Measurements from ENCODE around the gene STAT5B.
A peak's percentile ranks its signal among the peaks of the same experiment; 100 is the strongest.

The STAT5B gene

GRCh38 chr17:42286411-42287221 is 10.4 kb upstream of the STAT5B start:
- peak overlapping the region; percentile 88 for H3K27ac ChIP-seq (ENCODE audit: insufficient read depth, low read length, poor library complexity, severe bottlenecking)
- H3K4me1 ChIP-seq (ENCODE audit: control insufficient read depth, insufficient read depth, low read length, poor library complexity, severe bottlenecking): peaks cover 30% of the 10 kb centered on the region
- DNase-seq: no peak
- no peaks in the 10 kb centered on the region for H3K27me3 ChIP-seq (replicated peaks; ENCODE audit: control insufficient read depth, insufficient read depth, low read length, poor library complexity, severe bottlenecking)
- H3K4me3 ChIP-seq (ENCODE audit: insufficient read depth, low read depth, low read length, poor library complexity, severe bottlenecking): peak overlapping the region; percentile 61
- peaks cover 3% of the 10 kb centered on the region for H3K36me3 ChIP-seq (ENCODE audit: control insufficient read depth, insufficient read depth, low read length)
- no peaks in the 10 kb centered on the region for H3K9me3 ChIP-seq (ENCODE audit: control insufficient read depth, low read length)

- Histone ChIP-seq H3K9me3 (ENCODE audit: control insufficient read depth, low read length) (no peaks in the 10 kb centered on the region), H3K36me3 (ENCODE audit: control insufficient read depth, insufficient read depth, low read length) (no peaks in the 10 kb centered on the region), H3K4me3 (ENCODE audit: insufficient read depth, low read depth, low read length, poor library complexity, severe bottlenecking) (no peak overlapping the region), H3K27ac (ENCODE audit: insufficient read depth, low read length, poor library complexity, severe bottlenecking) (no peak overlapping the region), H3K4me1 (ENCODE audit: control insufficient read depth, insufficient read depth, low read length, poor library complexity, severe bottlenecking) (peaks cover 30% of the 10 kb centered on the region), H3K27me3 (replicated peaks; ENCODE audit: control insufficient read depth, insufficient read depth, low read length, poor library complexity, severe bottlenecking) (no peaks in the 10 kb centered on the region)
- DNase-seq: no peak
Measured at GRCh38 chr17:42285346-42286050, 9.3 kb upstream of the STAT5B start.

- Histone ChIP-seq H3K9me3 (ENCODE audit: control insufficient read depth, low read length) (no peaks in the 10 kb centered on the region), H3K36me3 (ENCODE audit: control insufficient read depth, insufficient read depth, low read length) (no peaks in the 10 kb centered on the region), H3K27ac (ENCODE audit: insufficient read depth, low read length, poor library complexity, severe bottlenecking) (no peak overlapping the region), H3K4me1 (ENCODE audit: control insufficient read depth, insufficient read depth, low read length, poor library complexity, severe bottlenecking) (peaks cover 24% of the 10 kb centered on the region), H3K27me3 (replicated peaks; ENCODE audit: control insufficient read depth, insufficient read depth, low read length, poor library complexity, severe bottlenecking) (no peaks in the 10 kb centered on the region), H3K4me3 (ENCODE audit: insufficient read depth, low read depth, low read length, poor library complexity, severe bottlenecking) (no peak overlapping the region)
- no peak for DNase-seq
Measured at GRCh38 chr17:42284566-42284965, 8.4 kb upstream of the STAT5B start.

- no peak for DNase-seq
- H3K27ac ChIP-seq (ENCODE audit: insufficient read depth, low read length, poor library complexity, severe bottlenecking): no peak overlapping the region
Measured at GRCh38 chr17:42284024-42284369, 7.8 kb upstream of the STAT5B start.

GRCh38 chr17:42283241-42284023 is 7.2 kb upstream of the STAT5B start:
- DNase-seq: no peak
- Histone ChIP-seq H3K27me3 (replicated peaks; ENCODE audit: control insufficient read depth, insufficient read depth, low read length, poor library complexity, severe bottlenecking) (no peaks in the 10 kb centered on the region), H3K36me3 (ENCODE audit: control insufficient read depth, insufficient read depth, low read length) (no peaks in the 10 kb centered on the region), H3K4me3 (ENCODE audit: insufficient read depth, low read depth, low read length, poor library complexity, severe bottlenecking) (no peak overlapping the region), H3K9me3 (ENCODE audit: control insufficient read depth, low read length) (no peaks in the 10 kb centered on the region), H3K27ac (ENCODE audit: insufficient read depth, low read length, poor library complexity, severe bottlenecking) (no peak overlapping the region), H3K4me1 (ENCODE audit: control insufficient read depth, insufficient read depth, low read length, poor library complexity, severe bottlenecking) (peaks cover 15% of the 10 kb centered on the region)

More at GRCh38 chr17:42284024-42284369, 7.8 kb upstream of the STAT5B start:
- Histone ChIP-seq H3K9me3 (ENCODE audit: control insufficient read depth, low read length) (no peaks in the 10 kb centered on the region), H3K4me3 (ENCODE audit: insufficient read depth, low read depth, low read length, poor library complexity, severe bottlenecking) (no peak overlapping the region), H3K36me3 (ENCODE audit: control insufficient read depth, insufficient read depth, low read length) (no peaks in the 10 kb centered on the region), H3K4me1 (ENCODE audit: control insufficient read depth, insufficient read depth, low read length, poor library complexity, severe bottlenecking) (peaks cover 18% of the 10 kb centered on the region), H3K27me3 (replicated peaks; ENCODE audit: control insufficient read depth, insufficient read depth, low read length, poor library complexity, severe bottlenecking) (no peaks in the 10 kb centered on the region)

GRCh38 chr17:42282478-42283080 is 6.4 kb upstream of the STAT5B start:
- DNase-seq: no peak
- peaks cover 13% of the 10 kb centered on the region for H3K4me1 ChIP-seq (ENCODE audit: control insufficient read depth, insufficient read depth, low read length, poor library complexity, severe bottlenecking)
- no peaks in the 10 kb centered on the region for H3K27me3 ChIP-seq (replicated peaks; ENCODE audit: control insufficient read depth, insufficient read depth, low read length, poor library complexity, severe bottlenecking)
- H3K36me3 ChIP-seq (ENCODE audit: control insufficient read depth, insufficient read depth, low read length): no peaks in the 10 kb centered on the region
- H3K9me3 ChIP-seq (ENCODE audit: control insufficient read depth, low read length): no peaks in the 10 kb centered on the region
- no peak overlapping the region for H3K27ac ChIP-seq (ENCODE audit: insufficient read depth, low read length, poor library complexity, severe bottlenecking)
- H3K4me3 ChIP-seq (ENCODE audit: insufficient read depth, low read depth, low read length, poor library complexity, severe bottlenecking): no peak overlapping the region

GRCh38 chr17:42281571-42282096 is 5.4 kb upstream of the STAT5B start:
- DNase-seq: no peak
- Histone ChIP-seq H3K9me3 (ENCODE audit: control insufficient read depth, low read length) (no peaks in the 10 kb centered on the region), H3K27me3 (replicated peaks; ENCODE audit: control insufficient read depth, insufficient read depth, low read length, poor library complexity, severe bottlenecking) (no peaks in the 10 kb centered on the region), H3K4me1 (ENCODE audit: control insufficient read depth, insufficient read depth, low read length, poor library complexity, severe bottlenecking) (peaks cover 11% of the 10 kb centered on the region), H3K27ac (ENCODE audit: insufficient read depth, low read length, poor library complexity, severe bottlenecking) (no peak overlapping the region), H3K4me3 (ENCODE audit: insufficient read depth, low read depth, low read length, poor library complexity, severe bottlenecking) (no peak overlapping the region), H3K36me3 (ENCODE audit: control insufficient read depth, insufficient read depth, low read length) (no peaks in the 10 kb centered on the region)

GRCh38 chr17:42279776-42280630 is 3.8 kb upstream of the STAT5B start:
- Histone ChIP-seq H3K27me3 (replicated peaks; ENCODE audit: control insufficient read depth, insufficient read depth, low read length, poor library complexity, severe bottlenecking) (no peaks in the 10 kb centered on the region), H3K27ac (ENCODE audit: insufficient read depth, low read length, poor library complexity, severe bottlenecking) (no peak overlapping the region), H3K4me1 (ENCODE audit: control insufficient read depth, insufficient read depth, low read length, poor library complexity, severe bottlenecking) (peaks cover 9% of the 10 kb centered on the region), H3K36me3 (ENCODE audit: control insufficient read depth, insufficient read depth, low read length) (no peaks in the 10 kb centered on the region), H3K9me3 (ENCODE audit: control insufficient read depth, low read length) (no peaks in the 10 kb centered on the region), H3K4me3 (ENCODE audit: insufficient read depth, low read depth, low read length, poor library complexity, severe bottlenecking) (no peak overlapping the region)
- no peak for DNase-seq

- Histone ChIP-seq H3K27ac (ENCODE audit: insufficient read depth, low read length, poor library complexity, severe bottlenecking) (peak overlapping the region; percentile 79), H3K4me1 (ENCODE audit: control insufficient read depth, insufficient read depth, low read length, poor library complexity, severe bottlenecking) (peaks cover 9% of the 10 kb centered on the region), H3K9me3 (ENCODE audit: control insufficient read depth, low read length) (no peaks in the 10 kb centered on the region), H3K27me3 (replicated peaks; ENCODE audit: control insufficient read depth, insufficient read depth, low read length, poor library complexity, severe bottlenecking) (no peaks in the 10 kb centered on the region), H3K36me3 (ENCODE audit: control insufficient read depth, insufficient read depth, low read length) (no peaks in the 10 kb centered on the region), H3K4me3 (ENCODE audit: insufficient read depth, low read depth, low read length, poor library complexity, severe bottlenecking) (peak overlapping the region; percentile 81)
- DNase-seq: no peak
Measured at GRCh38 chr17:42277342-42277712, 1.1 kb upstream of the STAT5B start.

All from effector memory CD4-positive, alpha-beta T cell (primary cell).